ENCODE measurements around the gene SMYD3.

DNA sequence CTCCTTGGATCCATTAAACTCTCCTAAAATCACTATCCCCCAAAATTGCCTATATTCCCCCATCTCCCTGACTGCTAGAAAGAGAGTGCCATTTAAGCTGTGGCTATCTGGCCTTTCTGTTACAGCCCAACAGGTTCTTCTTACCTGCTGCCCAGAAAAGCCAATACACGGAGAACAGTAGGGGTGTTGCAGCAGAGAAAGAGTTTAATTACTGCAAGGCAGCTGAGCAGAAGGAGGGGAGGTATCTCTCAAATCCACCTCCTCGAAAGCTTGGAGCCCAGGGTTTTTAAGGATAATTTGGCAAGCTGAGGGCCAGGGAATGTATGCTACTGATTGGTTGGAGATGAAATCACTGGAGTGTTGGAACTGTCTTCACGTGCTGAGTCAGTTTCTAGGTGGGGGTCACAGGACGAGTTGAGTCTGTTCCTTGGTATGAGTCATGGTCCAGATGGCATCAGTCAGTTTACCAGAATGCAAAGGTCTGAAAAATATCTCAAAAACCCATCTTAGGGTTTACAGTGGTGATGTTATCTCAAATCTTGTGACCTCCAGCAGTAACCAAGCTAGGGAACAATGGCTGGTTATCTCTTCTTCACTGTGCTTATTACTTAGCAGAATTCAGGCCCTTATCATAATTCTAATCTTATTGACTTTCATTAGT, 89.8 kb downstream of the SMYD3 start:
- TF ChIP-seq, protein P1, sequence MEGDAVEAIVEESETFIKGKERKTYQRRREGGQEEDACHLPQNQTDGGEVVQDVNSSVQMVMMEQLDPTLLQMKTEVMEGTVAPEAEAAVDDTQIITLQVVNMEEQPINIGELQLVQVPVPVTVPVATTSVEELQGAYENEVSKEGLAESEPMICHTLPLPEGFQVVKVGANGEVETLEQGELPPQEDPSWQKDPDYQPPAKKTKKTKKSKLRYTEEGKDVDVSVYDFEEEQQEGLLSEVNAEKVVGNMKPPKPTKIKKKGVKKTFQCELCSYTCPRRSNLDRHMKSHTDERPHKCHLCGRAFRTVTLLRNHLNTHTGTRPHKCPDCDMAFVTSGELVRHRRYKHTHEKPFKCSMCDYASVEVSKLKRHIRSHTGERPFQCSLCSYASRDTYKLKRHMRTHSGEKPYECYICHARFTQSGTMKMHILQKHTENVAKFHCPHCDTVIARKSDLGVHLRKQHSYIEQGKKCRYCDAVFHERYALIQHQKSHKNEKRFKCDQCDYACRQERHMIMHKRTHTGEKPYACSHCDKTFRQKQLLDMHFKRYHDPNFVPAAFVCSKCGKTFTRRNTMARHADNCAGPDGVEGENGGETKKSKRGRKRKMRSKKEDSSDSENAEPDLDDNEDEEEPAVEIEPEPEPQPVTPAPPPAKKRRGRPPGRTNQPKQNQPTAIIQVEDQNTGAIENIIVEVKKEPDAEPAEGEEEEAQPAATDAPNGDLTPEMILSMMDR (IDR thresholded peaks at IDR 0.05; ENCODE audit: insufficient read depth, low read length, poor library complexity, severe bottlenecking), result no peak
- no peak for TF ChIP-seq EZH2phosphoT487 (conservative IDR thresholded peaks at IDR 0.05; ENCODE audit: low read length)
